Ishikawa (cell line): Measurements from ENCODE around the gene AURKAIP1.

Source experiments
- EGR1 ChIP-seq: IDR thresholded peaks from 2 replicates; pipeline ENCODE4 v1.6.1; 2012
- EP300 ChIP-seq: IDR thresholded peaks from 2 replicates; pipeline ENCODE4 v1.6.1; 2012; ENCODE audit warnings: borderline replicate concordance
- NFIC ChIP-seq: IDR thresholded peaks from 2 replicates; pipeline ENCODE4 v1.6.1; 2012
- TF ChIP-seq, protein P1 (sequence below): IDR thresholded peaks from 2 replicates; pipeline ENCODE4 v1.6.1; 2012

DNA sequence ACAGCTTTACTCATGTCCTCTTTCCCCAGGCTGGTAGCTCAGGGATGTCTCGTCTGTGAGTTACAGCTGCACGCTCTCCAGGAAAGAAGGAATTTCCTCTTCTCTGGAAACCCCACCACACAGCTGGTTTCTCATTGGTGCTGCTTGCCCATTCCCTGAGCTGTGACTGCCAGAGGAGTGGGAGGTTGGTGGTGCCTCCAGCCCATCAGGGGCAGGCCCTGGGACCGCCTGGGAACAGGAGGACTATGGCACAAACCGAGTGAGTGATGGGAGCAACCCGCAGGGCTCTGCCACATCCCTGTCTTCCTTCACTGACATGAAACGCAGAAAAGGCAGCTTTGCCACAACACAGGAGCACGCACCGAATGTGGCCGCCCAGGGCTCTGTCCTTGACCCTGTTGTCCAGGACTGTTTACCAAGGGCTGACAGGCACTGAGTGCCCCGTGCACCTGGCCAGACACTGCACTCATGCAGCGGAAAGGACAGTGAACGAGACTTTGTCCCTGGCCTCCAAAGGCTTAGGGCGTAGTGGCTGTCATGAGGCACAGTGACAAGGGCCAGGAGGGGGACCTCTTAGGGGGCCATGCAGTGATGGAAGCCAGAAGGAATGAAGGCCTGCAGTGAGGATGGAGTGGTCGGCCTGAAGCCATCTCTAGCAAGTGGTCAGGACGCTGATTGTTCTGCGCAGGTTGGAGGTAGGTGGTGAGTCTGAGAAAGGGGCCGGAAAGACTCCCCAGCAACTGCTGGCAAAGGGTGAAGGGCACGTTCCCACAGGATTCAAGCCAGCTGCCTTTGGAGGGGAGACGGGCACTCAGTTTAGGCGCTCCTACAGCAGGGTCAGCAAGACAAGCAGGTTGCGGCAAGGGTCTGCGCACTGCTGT, 25.8 kb upstream of the AURKAIP1 start:
- TF ChIP-seq, protein P1, sequence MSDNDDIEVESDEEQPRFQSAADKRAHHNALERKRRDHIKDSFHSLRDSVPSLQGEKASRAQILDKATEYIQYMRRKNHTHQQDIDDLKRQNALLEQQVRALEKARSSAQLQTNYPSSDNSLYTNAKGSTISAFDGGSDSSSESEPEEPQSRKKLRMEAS = no peak
- TF ChIP-seq NFIC (no peak), EGR1 (no peak), EP300 (no peak)
